OCI-LY7 (cell line): ENCODE measurements around the gene GFER.

ENCODE experiments used
- CTCF ChIP-seq: fragments of 200-600 bp; sonication (generic); conservative IDR thresholded peaks from 2 replicates; pipeline ENCODE4 v1.5.1; 2014; ENCODE audit warnings: mild to moderate bottlenecking, antibody characterized with exemption, low read length, moderate library complexity, mixed read lengths
- EZH2phosphoT487 ChIP-seq: fragments of 200-600 bp; sonication (generic); IDR thresholded peaks from 2 replicates; pipeline ENCODE4 v1.6.1; 2018; ENCODE audit warnings: low read depth, borderline replicate concordance, mild to moderate bottlenecking, mixed run types, antibody characterized with exemption, low read length, moderate library complexity, mixed read lengths

- TF ChIP-seq CTCF = no peak
- TF ChIP-seq EZH2phosphoT487 = no peak
These were observed 41.3 kb downstream of the GFER start for GRCh38 chr16:2025251-2025650.
